ENCODE measurements around the gene MALT1. TPM values are rescaled to one million over a fixed set of nuclear protein-coding genes. Genes with fewer than 3 reads are reported as not detected.

Gene MALT1
- total and polyA plus RNA-seq, 9 of the 15 experiments (the other 6 are each of a cell fraction or from before 2014, with no cell fraction given): 0.14 to 1.6 (median 0.32) TPM

DNA sequence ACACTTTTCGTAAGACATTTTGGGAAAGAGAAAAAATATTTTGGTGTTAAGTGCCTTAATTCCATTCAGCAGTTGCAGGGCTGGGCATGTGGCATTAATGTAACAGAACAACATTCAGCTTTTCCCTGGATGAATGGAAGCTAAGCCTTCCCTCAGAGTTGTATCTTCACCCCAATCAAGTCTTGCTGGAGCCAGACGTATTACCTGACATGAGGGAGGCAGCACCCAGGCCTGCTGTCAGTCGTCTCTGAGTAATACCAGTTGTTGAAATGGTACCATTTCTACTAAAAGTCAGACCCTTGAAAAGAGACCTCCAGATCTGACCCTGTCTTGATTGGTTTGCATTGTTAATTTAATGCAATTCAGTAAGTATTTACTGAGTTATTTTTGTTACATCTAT, 57.5 kb downstream of the MALT1 start:
- Histone ChIP-seq H3K9ac (ENCODE audit: insufficient read depth in 1 of 2, low read depth in 2 of 2, low read length in 2 of 2) (no peak overlapping the region), H3K4me1 (replicated peaks in 1 of 2; ENCODE audit: control insufficient read depth in 2 of 2, insufficient read depth in 2 of 2, low read length in 2 of 2) (no peaks in the 10 kb centered on the region), H3K27me3 (ENCODE audit: control insufficient read depth in 2 of 2, insufficient read depth in 2 of 2, low read length in 2 of 2) (no peaks in the 10 kb centered on the region), H4K20me1 (replicated peaks; ENCODE audit: control insufficient read depth, insufficient read depth, low read length) (no peaks in the 10 kb centered on the region), H3K36me3 (ENCODE audit: control insufficient read depth, insufficient read depth, low read length) (no peaks in the 10 kb centered on the region), H3K79me2 (ENCODE audit: control insufficient read depth, insufficient read depth, low read length) (no peaks in the 10 kb centered on the region), H3K9me3 (replicated peaks; ENCODE audit: control insufficient read depth, insufficient read depth, low read depth, low read length) (no peaks in the 10 kb centered on the region), H3K27ac (ENCODE audit: extremely low read depth, low read depth, low read length) (no peak overlapping the region), H2AFZ (ENCODE audit: low read depth, low read length) (no peak overlapping the region), H3K4me3 (no peak overlapping the region), H3K9me1 (ENCODE audit: control insufficient read depth, insufficient read depth, low read length) (no peaks in the 10 kb centered on the region), H3K4me2 (ENCODE audit: insufficient read depth, low read length) (no peak overlapping the region)
- in situ Hi-C loops (cut with MboI) (no loop called here), intact Hi-C loops (cut with micrococcal nuclease) (no loop called here)
- 0% methylated on average over 3 of the region's 3 CpGs for WGBS (ENCODE audit: insufficient coverage, low coverage, missing lambda C conversion rate)
- ChIA-PET CTCF (ENCODE audit: low intra/inter-chr PET ratio) (no interaction called here), POLR2A (no interaction called here)
- ATAC-seq (no peak), DNase-seq (ENCODE audit: extremely low read depth in 1 of 4, low spot score in 3 of 4) (no peak), FAIRE-seq (no peak)
- BruUV-seq (replicated peaks): no TSS peak
- TF ChIP-seq, protein P1, sequence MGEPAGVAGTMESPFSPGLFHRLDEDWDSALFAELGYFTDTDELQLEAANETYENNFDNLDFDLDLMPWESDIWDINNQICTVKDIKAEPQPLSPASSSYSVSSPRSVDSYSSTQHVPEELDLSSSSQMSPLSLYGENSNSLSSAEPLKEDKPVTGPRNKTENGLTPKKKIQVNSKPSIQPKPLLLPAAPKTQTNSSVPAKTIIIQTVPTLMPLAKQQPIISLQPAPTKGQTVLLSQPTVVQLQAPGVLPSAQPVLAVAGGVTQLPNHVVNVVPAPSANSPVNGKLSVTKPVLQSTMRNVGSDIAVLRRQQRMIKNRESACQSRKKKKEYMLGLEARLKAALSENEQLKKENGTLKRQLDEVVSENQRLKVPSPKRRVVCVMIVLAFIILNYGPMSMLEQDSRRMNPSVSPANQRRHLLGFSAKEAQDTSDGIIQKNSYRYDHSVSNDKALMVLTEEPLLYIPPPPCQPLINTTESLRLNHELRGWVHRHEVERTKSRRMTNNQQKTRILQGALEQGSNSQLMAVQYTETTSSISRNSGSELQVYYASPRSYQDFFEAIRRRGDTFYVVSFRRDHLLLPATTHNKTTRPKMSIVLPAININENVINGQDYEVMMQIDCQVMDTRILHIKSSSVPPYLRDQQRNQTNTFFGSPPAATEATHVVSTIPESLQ (CRISPR knock-in tag; IDR thresholded peaks at IDR 0.05): no peak
- no peak for TF ChIP-seq DACH1 (IDR thresholded peaks at IDR 0.05; ENCODE audit: partially characterized antibody)
- no peak for TF ChIP-seq SAP30 (IDR thresholded peaks at IDR 0.05; ENCODE audit: borderline replicate concordance, insufficient read depth, low read depth, low read length, poor library complexity, severe bottlenecking)
- TF ChIP-seq ETV6 (IDR thresholded peaks at IDR 0.05; ENCODE audit: borderline replicate concordance in 1 of 2, low read depth in 2 of 2, low read length in 1 of 2): no peak
- no peak for TF ChIP-seq ETV6 (CRISPR knock-in tag; IDR thresholded peaks at IDR 0.05; ENCODE audit: borderline replicate concordance)
- no peak for TF ChIP-seq ZNF778 (CRISPR knock-in tag; IDR thresholded peaks at IDR 0.05)

Measured in K562 (cell line).